Fibroblast of pulmonary artery (primary cell): ENCODE results near the gene OPRL1.

Experiments used
- DNase-seq: peaks from one replicate; pipeline ENCODE4 v3.0.0-alpha.2; 2010; ENCODE audit warnings: low read depth
- H3K4me3 ChIP-seq: replicated peaks from 2 replicates; pipeline ENCODE4 v1.5.1; 2011; ENCODE audit warnings: low read depth, mild to moderate bottlenecking, control low read depth, low read length, moderate library complexity
- TF ChIP-seq, protein P1 (sequence below): IDR thresholded peaks from 2 replicates; pipeline ENCODE4 v1.5.1; 2011; ENCODE audit warnings: mild to moderate bottlenecking, control low read depth, low read length, inconsistent platforms; ENCODE audit errors: missing control alignments

Gene OPRL1

DNA sequence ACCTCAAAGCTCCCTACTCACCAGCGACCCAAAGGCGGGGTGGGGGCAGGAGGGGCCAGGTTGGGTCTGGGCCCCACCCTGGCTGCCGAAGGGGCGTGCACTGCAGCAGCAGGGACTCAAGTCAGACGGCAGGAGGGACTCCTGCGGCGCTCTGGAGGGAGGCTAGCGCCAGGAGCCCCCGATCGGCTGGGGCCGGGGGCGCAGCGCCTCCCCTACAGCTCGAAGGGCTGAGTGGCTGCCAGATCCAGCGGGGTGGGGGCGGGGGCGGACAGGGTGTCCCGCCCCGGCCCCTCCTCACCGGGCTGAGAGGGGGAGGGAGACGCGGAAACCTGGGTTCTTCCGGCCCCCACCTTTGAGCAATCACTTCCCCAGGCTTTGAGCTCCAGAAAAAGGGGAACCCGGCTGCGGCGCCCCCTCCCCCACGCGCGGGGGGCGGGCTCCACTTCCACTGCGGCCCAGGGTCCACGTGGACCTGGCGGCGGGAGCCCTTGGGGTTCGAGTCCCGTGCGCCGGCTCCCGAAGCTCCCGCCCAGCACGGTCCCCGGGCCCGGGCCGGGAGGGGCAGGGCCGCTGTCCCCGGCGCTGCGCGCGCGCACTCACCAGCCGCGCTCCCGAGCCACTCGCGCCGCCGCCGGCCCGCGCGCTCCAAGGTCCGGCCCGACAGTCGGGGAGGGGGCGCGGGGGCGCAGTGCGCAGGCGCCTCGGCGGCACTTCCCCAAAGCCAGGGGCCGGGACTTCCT is 439 bp upstream of the OPRL1 start, which contains the start of gene RGS19:
Gene RGS19, minus strand, starts transcription at position 246 of the 740 bp plus-strand sequence. CDS start 2,632 bp downstream, outside the sequence.
- H3K4me3 ChIP-seq: peak within 1 kb of the TSS; percentile 69
- peak; percentile 67 for DNase-seq
- TF ChIP-seq, protein P1, sequence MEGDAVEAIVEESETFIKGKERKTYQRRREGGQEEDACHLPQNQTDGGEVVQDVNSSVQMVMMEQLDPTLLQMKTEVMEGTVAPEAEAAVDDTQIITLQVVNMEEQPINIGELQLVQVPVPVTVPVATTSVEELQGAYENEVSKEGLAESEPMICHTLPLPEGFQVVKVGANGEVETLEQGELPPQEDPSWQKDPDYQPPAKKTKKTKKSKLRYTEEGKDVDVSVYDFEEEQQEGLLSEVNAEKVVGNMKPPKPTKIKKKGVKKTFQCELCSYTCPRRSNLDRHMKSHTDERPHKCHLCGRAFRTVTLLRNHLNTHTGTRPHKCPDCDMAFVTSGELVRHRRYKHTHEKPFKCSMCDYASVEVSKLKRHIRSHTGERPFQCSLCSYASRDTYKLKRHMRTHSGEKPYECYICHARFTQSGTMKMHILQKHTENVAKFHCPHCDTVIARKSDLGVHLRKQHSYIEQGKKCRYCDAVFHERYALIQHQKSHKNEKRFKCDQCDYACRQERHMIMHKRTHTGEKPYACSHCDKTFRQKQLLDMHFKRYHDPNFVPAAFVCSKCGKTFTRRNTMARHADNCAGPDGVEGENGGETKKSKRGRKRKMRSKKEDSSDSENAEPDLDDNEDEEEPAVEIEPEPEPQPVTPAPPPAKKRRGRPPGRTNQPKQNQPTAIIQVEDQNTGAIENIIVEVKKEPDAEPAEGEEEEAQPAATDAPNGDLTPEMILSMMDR: no peak

DNA sequence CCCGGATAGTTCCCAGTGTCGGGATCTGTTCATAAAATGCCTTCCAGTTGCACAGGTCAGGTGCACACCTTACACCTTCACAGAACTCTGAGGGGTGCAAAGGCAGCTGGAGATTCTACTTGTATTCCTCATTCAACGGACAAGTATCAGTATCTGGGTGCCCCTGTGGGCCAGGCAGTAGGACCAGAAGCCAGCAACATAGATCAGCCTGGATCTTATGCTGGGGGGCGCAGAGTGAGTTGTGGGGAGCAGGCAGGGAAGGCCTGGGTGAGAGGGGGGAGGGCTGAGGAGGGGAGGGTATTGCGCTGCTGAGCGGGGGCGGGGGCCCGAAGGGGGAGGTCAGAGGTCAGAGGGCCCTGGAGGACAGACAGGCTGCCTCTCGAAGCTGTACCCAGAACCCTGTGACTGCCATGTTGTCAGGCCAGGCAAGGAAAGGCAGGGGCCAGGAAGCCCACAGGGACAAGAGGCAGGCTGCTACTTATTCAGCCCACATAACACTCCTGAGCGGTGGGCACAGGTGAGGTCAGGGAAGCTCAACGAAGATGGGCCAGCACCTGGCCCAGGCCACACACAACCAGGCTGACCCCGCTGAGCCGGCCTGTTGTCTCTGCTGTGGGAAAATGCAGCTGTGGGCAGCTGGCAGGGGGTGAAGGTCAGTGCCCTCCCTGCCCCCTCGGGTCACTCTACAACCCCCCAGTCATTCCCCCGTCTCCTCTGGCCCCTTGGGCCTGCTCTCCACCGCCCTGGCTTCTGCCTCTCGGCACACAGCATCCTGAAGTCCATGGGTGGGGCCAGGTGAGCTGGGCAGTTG is 1.1 kb downstream of the OPRL1 start:
- H3K4me3 ChIP-seq: no peak overlapping the region
- no peak for DNase-seq
- TF ChIP-seq, protein P1: no peak

DNA sequence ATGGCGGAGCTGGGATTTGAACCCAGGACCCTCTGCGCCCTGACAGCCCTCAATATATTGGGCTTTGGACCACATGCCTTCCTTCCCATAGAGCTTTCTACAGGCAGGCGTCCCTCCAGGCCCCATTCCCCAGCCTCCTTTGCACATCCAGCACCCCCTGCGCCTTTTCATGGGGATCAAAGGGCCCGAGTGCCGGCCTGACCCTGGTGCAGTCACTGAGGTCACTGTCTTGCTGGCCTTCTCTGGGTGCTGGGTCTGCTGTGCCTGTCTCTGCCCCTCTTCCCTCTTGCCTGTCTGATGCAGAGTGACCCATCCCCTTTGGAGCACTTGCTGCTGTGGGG is 1.7 kb downstream of the OPRL1 start:
- TF ChIP-seq, protein P1: no peak
- H3K4me3 ChIP-seq: no peak overlapping the region

DNA sequence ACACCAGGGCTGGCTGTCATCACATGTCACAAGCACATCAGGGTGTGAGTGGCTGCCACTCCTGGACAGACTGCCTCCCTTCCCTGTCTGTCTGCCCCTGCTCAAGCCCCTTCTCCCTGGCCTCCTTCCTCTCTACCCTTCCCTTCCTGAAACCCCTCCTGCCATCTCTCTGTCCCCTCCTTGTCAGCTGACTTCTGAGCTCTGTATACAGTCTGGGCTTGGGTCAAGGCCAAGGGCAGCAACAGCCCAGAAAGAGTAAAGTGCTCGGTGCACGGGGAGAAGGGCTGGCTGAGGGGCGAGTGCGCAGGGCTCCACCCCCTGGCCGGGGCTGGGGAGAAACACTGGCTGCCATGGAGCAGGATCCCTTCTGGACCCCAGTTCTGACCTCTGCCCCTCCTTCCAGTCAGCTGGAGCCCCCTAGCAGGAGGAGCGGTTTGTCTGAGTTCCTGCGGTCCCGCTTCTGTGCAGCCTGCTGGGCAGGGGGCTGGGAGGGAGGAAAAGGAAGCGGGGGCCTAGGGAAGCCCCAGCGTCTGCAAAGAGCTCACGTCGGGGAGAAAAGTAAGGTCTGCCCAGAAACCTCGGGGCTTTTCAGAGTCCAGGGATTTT is 2.3 kb downstream of the OPRL1 start:
- TF ChIP-seq, protein P1: no peak
- no peak overlapping the region for H3K4me3 ChIP-seq
- DNase-seq: no peak

More for the DNA sequence above, 1.7 kb downstream of the OPRL1 start:
- DNase-seq: no peak

DNA sequence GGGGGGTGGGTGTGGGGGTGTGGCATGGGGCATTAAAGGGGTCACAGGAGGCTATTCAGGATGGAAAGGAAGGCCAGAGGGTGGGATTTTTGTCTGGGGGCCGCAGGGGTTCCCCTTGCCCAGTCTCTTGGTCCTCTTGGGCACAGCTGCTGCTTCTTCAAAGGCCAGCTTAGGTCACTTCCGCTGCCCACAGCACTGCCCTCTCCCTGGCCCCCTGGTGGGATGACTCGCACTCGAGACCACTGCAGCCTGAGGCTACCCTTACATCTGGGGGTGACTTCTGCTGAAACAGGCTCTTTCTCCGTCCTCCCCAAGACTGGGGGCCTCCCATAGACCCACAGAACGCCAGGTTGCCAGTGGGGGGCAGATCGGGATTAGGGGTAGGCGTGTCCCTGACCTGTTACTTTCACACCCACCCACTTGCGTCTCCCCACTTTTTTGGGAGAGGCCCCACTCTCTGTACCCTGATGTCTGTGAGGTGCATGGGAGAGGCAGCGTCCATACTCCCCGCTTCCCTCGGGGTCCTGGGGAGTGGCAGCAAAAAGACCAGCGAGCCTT is 3.0 kb downstream of the OPRL1 start:
- peak overlapping the region; percentile 32 for H3K4me3 ChIP-seq
- TF ChIP-seq, protein P1: no peak
- DNase-seq: no peak

DNA sequence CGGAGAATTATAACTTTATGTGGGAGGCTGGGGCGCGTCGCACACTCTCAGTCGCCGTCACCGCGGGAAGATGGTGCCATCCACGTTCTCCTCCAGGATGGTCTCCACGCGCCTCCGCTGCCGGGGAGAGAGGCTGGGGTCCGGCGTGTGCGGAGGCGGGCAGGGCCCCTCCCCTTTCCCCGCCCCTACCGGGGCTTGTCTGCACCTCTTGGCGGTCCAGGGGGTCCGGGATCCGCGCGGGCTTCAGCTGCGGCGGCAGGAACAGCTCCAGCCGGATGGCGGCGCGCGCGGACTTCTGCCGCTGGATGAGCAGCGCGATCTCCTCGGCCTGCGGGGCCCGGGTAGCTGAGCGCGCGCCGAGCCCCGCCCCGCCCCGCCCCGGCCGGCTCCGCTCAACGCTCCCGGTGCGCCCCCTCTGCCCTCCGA is 3.5 kb downstream of the OPRL1 start:
- TF ChIP-seq, protein P1: peak; percentile 36
- DNase-seq: peak; percentile 72
- H3K4me3 ChIP-seq: peak overlapping the region; percentile 37
